ENCODE results near the gene COL23A1.

Gene COL23A1

GRCh38 chr5:178421128-178421527, 169.1 kb downstream of the COL23A1 start:
- DNase-seq (ENCODE audit: low read depth), result no peak

GRCh38 chr5:178420354-178420781, 169.8 kb downstream of the COL23A1 start:
- no peak for DNase-seq (ENCODE audit: low read depth)

GRCh38 chr5:178419651-178420050, 170.5 kb downstream of the COL23A1 start:
- DNase-seq (ENCODE audit: low read depth), result no peak

GRCh38 chr5:178419196-178419595, 171.0 kb downstream of the COL23A1 start:
- no peak for DNase-seq (ENCODE audit: low read depth)

- DNase-seq (ENCODE audit: low read depth), result no peak
Measured at GRCh38 chr5:178418471-178419010, 171.7 kb downstream of the COL23A1 start.

GRCh38 chr5:178418031-178418430, 172.2 kb downstream of the COL23A1 start:
- no peak for DNase-seq (ENCODE audit: low read depth)

- no peak for DNase-seq (ENCODE audit: low read depth)
Measured at GRCh38 chr5:178417391-178417811, 172.8 kb downstream of the COL23A1 start.

GRCh38 chr5:178416919-178417318, 173.3 kb downstream of the COL23A1 start:
- peak; percentile 45 for DNase-seq (ENCODE audit: low read depth)

GRCh38 chr5:178416206-178416882, 173.8 kb downstream of the COL23A1 start:
- no peak for DNase-seq (ENCODE audit: low read depth)

- DNase-seq (ENCODE audit: low read depth), result no peak
Measured at GRCh38 chr5:178415353-178415752, 174.8 kb downstream of the COL23A1 start.

GRCh38 chr5:178413988-178414387, 176.2 kb downstream of the COL23A1 start:
- DNase-seq (ENCODE audit: low read depth), result no peak

GRCh38 chr5:178411083-178411482, 179.1 kb downstream of the COL23A1 start:
- DNase-seq (ENCODE audit: low read depth), result no peak

- DNase-seq (ENCODE audit: low read depth), result no peak
Measured at GRCh38 chr5:178407646-178408045, 182.5 kb downstream of the COL23A1 start.

GRCh38 chr5:178404987-178405386, 185.2 kb downstream of the COL23A1 start:
- DNase-seq (ENCODE audit: low read depth), result no peak

GRCh38 chr5:178403956-178404600, 186.1 kb downstream of the COL23A1 start:
- DNase-seq (ENCODE audit: low read depth), result no peak

- no peak for DNase-seq (ENCODE audit: low read depth)
Measured at GRCh38 chr5:178403351-178403750, 186.8 kb downstream of the COL23A1 start.

GRCh38 chr5:178399701-178400095, 190.5 kb downstream of the COL23A1 start:
- no peak for DNase-seq (ENCODE audit: low read depth)

- no peak for DNase-seq (ENCODE audit: low read depth)
Measured at GRCh38 chr5:178398901-178399700, 191.1 kb downstream of the COL23A1 start.

- DNase-seq (ENCODE audit: low read depth), result no peak
Measured at GRCh38 chr5:178396796-178397720, 193.1 kb downstream of the COL23A1 start.

GRCh38 chr5:178394074-178394473, 196.1 kb downstream of the COL23A1 start:
- DNase-seq (ENCODE audit: low read depth), result no peak

GRCh38 chr5:178392931-178393394, 197.2 kb downstream of the COL23A1 start:
- DNase-seq (ENCODE audit: low read depth), result no peak

Data from GM04503 (cell line).